GM19351 (cell line): ENCODE results near the gene BLID.

Experiments used
- ATAC-seq: cut with Tn5 transposase; IDR thresholded peaks from one replicate; pipeline ENCODE4 v1.9.1; 2021; ENCODE audit warnings: mild to moderate bottlenecking, moderate library complexity; ENCODE audit not compliant: unreplicated experiment

BLID gene

GRCh38 chr11:122107045-122107444, 9.0 kb downstream of the BLID start:
- ATAC-seq: no peak

DNA sequence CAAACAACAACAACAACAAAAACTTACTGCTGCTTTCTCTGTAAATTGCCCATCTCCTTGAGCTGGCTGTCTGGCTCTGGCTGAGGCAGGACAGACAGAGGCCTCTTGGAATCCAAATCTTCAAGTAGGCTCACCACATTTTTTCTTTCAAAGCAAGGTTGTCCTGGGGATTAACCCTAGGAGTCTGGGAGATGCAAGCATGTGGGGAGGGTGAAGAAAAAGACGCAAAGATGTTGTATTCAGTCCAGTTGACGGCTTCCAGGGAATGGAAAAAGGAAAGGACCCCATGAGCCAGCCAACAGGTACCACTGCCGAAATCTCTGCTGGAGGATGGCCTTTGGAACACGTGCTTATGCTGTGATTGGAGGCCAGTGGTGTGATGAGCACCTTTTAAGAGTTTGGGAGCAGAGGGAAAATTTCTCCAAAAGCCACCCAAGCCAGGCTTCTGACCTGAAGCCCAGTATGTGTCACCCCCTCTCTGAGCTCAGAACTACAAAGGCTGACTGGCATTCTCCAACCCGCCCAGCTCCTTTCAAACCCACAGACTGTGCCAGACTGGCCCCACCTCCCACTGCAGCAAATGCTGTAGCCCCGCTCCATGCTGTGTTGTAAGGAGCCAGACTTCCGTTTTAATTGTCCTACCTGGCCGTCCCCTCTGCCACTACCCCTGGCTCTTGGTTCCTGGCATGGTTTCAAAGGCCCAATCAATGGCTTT, 10.8 kb downstream of the BLID start:
- no peak for ATAC-seq

- ATAC-seq: no peak
Measured at GRCh38 chr11:122104341-122104740, 11.7 kb downstream of the BLID start.

DNA sequence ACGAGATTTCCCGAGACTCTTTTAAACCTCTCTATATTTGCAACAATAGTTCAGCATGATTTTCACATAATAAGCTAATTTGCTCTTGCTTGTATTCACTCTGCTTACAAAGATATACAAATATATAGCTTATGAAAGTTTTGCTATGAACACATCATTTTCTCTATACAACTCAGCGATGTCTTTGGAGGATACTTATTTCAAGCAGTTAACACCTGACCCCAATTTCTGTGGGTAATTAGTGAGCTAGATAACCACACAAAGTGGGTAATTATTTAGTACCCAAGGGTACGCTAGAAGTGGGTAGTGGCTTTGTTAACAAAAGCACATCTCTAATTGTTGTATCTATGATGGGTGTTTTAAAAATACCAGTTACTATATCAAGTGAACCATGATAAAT, 12.3 kb downstream of the BLID start:
- ATAC-seq: no peak

DNA sequence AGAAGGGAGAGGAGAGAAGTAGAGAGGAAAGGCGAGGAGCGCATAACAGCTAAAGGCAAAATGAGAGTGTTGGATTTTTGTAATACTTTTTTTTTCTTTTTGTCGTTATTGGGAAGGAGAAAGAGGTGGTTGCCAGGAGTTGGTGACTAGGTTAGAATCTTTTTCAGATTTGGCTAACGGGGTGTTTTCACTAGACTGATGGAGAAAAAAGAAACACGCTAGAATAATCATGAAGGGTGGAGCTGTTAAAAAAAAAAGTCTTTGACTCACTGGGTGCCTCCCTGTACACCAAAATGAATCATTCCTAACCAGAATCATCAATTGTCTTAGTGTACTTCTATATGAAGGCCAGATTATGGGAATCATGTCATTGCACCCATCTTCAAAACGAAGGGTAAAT, 12.7 kb downstream of the BLID start:
- ATAC-seq: no peak

DNA sequence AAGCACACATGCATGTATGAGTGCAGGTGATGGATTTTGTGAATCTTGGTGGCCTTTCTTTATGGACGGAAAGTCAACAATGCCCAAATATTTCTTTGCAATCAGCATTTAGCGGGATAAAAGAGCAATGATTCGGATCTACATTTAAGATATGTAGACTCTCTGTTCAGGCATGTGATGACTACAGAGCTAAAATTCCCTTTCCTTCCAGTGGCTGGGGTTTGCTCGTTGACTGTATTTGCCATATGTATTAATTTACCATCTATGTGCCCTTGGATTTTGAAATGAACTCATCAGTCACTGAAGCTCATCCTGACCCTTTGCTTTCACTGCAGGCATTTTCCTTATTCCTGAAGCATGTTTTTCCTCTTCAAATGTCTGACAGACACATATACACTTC, 13.6 kb downstream of the BLID start:
- no peak for ATAC-seq

- no peak for ATAC-seq
Measured at GRCh38 chr11:122101625-122102291, 14.3 kb downstream of the BLID start.

- no peak for ATAC-seq
Measured at GRCh38 chr11:122100756-122101080, 15.3 kb downstream of the BLID start.

GRCh38 chr11:122100037-122100755, 15.8 kb downstream of the BLID start:
- ATAC-seq: no peak

GRCh38 chr11:122099374-122100036, 16.5 kb downstream of the BLID start:
- no peak for ATAC-seq

DNA sequence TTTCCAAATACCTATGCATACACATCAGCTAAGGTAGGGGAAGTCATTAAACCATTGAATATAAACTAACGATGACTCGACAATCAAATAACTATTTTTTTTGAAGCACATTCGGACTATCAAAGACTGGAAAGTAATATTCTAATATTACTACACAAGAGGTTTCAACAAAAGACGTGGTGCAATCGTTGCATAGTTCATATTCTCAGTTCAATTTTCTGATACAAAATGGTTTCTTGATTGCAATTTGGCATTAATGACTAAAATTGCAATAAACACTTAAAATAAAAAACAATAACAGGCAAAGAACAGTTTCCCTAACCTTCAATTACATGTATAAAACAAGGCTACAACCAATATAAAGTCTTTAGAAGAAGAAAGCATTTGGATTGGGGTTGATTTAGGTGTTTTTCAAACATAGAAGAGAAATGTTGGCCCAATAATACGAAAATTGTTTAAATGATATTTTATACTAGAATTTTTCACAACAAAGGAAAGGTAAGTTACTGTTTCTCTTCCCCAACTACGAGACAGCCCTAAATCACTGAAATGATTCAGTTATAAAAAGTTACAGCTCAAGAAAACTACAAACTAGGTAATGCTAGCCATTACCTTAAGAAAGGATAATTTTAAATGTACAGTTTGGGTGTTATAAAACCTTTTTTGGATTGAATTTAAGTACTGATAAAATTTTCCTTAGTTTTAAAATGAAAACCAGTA, 17.6 kb downstream of the BLID start:
- ATAC-seq: no peak

GRCh38 chr11:122097419-122098001, 18.5 kb downstream of the BLID start:
- no peak for ATAC-seq

DNA sequence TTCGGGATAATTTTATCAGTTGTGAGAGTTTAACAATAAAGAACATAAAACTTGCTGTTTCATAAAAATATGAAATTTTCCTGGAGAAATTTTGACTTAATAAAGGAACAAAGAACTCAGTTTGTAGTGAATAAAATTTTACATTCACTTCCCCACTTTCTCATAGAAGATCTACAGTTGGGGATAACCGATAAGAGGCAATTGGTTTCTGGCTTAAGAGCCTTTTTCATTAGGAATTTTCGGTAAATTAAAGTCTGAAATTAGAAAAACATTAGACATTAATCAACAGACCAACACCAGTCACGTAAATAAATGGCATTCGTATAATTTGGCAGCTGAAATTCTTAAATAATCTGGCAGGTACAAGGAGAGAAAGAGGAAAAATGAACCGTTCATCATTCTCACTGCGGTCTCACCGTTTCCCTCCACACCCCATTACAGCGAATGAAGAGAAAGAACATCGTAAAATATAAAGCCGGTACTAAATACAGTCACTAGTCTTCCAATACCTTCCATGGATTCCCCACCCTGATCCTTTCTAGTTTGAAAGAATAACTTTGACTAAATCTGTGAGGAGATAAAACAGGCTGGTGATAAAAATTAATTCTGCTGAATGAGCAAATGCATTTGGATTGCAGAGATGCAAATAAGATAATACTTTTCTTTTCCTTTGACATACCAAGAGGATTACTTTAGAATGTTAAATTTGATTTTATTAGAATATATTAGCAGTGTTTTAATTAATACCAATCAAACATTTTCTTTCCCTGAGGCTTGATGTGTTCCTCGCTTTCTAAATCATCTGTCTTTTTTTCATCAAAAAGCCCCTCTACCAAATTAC, 19.5 kb downstream of the BLID start:
- no peak for ATAC-seq

GRCh38 chr11:122095681-122096262, 20.2 kb downstream of the BLID start:
- no peak for ATAC-seq

DNA sequence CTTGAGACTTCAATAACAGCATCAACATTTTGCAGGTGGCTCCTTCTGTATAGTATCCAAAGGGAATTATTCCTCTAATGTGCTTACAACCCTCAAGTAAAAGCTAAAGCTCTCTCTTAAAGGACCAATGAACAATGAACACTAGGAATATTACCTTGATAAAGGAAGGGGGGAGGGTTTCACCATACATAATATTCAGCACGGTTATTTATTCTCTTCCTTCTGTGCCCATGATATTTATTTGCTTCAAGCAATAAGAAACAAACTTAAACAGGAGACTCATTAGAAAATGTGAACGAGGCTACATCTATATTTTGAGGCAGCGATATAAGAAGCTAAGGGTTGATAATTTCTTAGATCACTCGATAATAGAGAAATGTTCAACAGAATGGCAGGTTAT, 21.2 kb downstream of the BLID start:
- no peak for ATAC-seq

DNA sequence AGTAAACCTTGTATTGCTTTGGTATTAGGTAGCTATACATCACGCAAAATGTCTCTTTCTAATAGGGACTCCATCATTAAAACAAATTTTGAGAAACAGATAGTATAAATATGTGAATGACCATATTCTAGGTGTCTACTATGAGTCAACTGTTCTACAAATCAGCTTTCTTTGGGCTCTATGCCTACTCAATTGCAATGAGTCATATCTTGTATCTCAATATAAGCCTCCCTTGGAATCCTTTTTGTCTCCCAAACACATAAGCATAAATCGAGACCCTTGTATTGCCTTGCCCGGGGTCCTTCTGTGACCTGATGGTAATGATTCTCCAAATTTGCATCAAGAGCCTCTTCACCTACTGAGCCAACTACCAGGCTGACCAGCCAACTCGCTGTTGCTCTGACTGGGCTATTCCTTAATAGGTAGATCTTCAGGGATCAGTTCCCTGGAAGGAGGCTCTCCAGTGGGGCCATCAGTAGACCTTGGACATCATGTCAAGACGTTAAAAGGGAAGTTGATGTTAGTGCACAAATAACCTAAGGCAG, 22.2 kb downstream of the BLID start:
- ATAC-seq: no peak

GRCh38 chr11:122091835-122092234, 24.2 kb downstream of the BLID start:
- no peak for ATAC-seq

- ATAC-seq: no peak
Measured at GRCh38 chr11:122089111-122089510, 26.9 kb downstream of the BLID start.

- no peak for ATAC-seq
Measured at GRCh38 chr11:122085712-122086111, 30.3 kb downstream of the BLID start.
